SK-N-SH (cell line): ENCODE measurements around the gene SNAP29. TPM values are rescaled to one million over a fixed set of nuclear protein-coding genes. Genes with fewer than 3 reads are reported as not detected.

ENCODE experiments used
- CTCF ChIA-PET: fragments of 300-600, 350-600 bp; formaldehyde crosslinking; extraction: SDS; loops from one replicate; lab custom pipeline; 2021; lab: Yijun Ruan, JAX
- POLR2A ChIA-PET: fragments of 350-600 bp; sonication (Branson Sonifier 250); formaldehyde crosslinking; extraction: SDS; loops from one replicate; lab custom pipeline; 2020; ENCODE audit warnings: antibody characterized with exemption, inconsistent platforms; lab: Yijun Ruan, JAX
- DNase-seq: peaks from one replicate; pipeline ENCODE4 v3.0.0; 2012
- H2AFZ ChIP-seq: fragments of 200-600 bp; sonication (generic); 2 replicates; pipeline ENCODE4 v1.8.1; 2016; ENCODE audit warnings: antibody characterized with exemption, mild to moderate bottlenecking, low read depth
- H3F3A ChIP-seq: fragments of 200-600 bp; sonication (generic); replicated peaks from 2 replicates; pipeline ENCODE3; 2016; ENCODE audit warnings: antibody characterized with exemption, mild to moderate bottlenecking; ENCODE audit not compliant: insufficient read depth
- H3K27ac ChIP-seq, 2 experiments: fragments of 200-500 bp in 1 of 2; fragments of 200-600 bp in 1 of 2; sonication (Bioruptor generic) in 1 of 2; sonication (generic), shearing (Covaris generic) in 1 of 2; 2 replicates each; pipeline versions ENCODE4 v1.5.1 to v1.6.1; 2014 to 2016; ENCODE audit warnings: low read depth in 2 of 2, inconsistent platforms in 1 of 2, low read length in 1 of 2, mild to moderate bottlenecking in 1 of 2, mixed read lengths in 1 of 2
- H3K27me3 ChIP-seq: fragments of 200-600 bp; sonication (generic), shearing (Covaris generic); 2 replicates; pipeline ENCODE4 v1.6.1; 2016; ENCODE audit warnings: mixed run types; ENCODE audit not compliant: insufficient read depth
- H3K36me3 ChIP-seq, 2 experiments: fragments of 200-500 bp in 1 of 2; fragments of 200-600 bp in 1 of 2; sonication (Bioruptor generic) in 1 of 2; sonication (generic) in 1 of 2; replicated peaks in 1 of 2; 2 replicates each; pipeline versions ENCODE3 to v1.5.1; 2014 to 2016; ENCODE audit warnings: low read length in 1 of 2, mild to moderate bottlenecking in 1 of 2; ENCODE audit not compliant: insufficient read depth in 2 of 2, control insufficient read depth in 1 of 2
- H3K4me1 ChIP-seq, 2 experiments: fragments of 200-500 bp in 1 of 2; fragments of 200-600 bp in 1 of 2; sonication (Bioruptor generic) in 1 of 2; sonication (generic), shearing (Covaris generic) in 1 of 2; 2 replicates each; pipeline versions ENCODE4 v1.5.1 to v1.6.1; 2014 to 2016; ENCODE audit warnings: low read depth in 1 of 2, low read length in 1 of 2, mixed run types in 1 of 2; ENCODE audit not compliant: insufficient read depth in 2 of 2, control insufficient read depth in 1 of 2
- H3K4me2 ChIP-seq: fragments of 200-600 bp; sonication (generic), shearing (Covaris generic); 2 replicates; pipeline ENCODE4 v1.6.1; 2017; ENCODE audit warnings: mixed run types
- H3K4me3 ChIP-seq, 2 experiments: fragments of 200-500 bp in 1 of 2; fragments of 200-600 bp in 1 of 2; sonication (Bioruptor generic) in 1 of 2; sonication (generic), shearing (Covaris generic) in 1 of 2; 2 replicates each; pipeline versions ENCODE4 v1.5.1 to v1.8.1; 2014 to 2016; ENCODE audit warnings: low read depth in 2 of 2, inconsistent platforms in 1 of 2, low read length in 1 of 2, mild to moderate bottlenecking in 1 of 2, mixed read lengths in 1 of 2, moderate library complexity in 1 of 2
- H3K79me2 ChIP-seq: fragments of 200-600 bp; sonication (generic); 2 replicates; pipeline ENCODE4 v1.8.1; 2017; ENCODE audit warnings: mild to moderate bottlenecking; ENCODE audit not compliant: insufficient read depth
- H3K9ac ChIP-seq: fragments of 200-600 bp; sonication (generic); 2 replicates; pipeline ENCODE4 v1.6.1; 2017; ENCODE audit warnings: mixed run types
- H3K9me2 ChIP-seq: fragments of 200-600 bp; sonication (generic); 2 replicates; pipeline ENCODE4 v1.6.1; 2017; ENCODE audit warnings: mixed run types
- H3K9me3 ChIP-seq: fragments of 200-600 bp; sonication (generic); 2 replicates; pipeline ENCODE4 v1.6.1; 2017; ENCODE audit warnings: mixed run types, mild to moderate bottlenecking, moderate library complexity
- H4K20me1 ChIP-seq: fragments of 200-600 bp; sonication (generic); 2 replicates; pipeline ENCODE4 v1.6.1; 2017; ENCODE audit warnings: mild to moderate bottlenecking, mixed run types; ENCODE audit not compliant: insufficient read depth
- CHD2 ChIP-seq: fragments of 150-350 bp; IDR thresholded peaks from 2 replicates; pipeline ENCODE4 v1.6.1; 2018; ENCODE audit warnings: low read length; ENCODE audit not compliant: partially characterized antibody
- ELF1 ChIP-seq: IDR thresholded peaks from 2 replicates; pipeline ENCODE4 v1.4.0; 2012
- FOXM1 ChIP-seq: IDR thresholded peaks from 2 replicates; pipeline ENCODE4 v1.4.0; 2012; ENCODE audit warnings: low read depth, mild to moderate bottlenecking
- GATA2 ChIP-seq: sonication (generic); formaldehyde crosslinking; IDR thresholded peaks from 2 replicates; pipeline ENCODE4 v1.5.0; 2020; ENCODE audit warnings: mild to moderate bottlenecking, missing genetic modification reagents
- JUND ChIP-seq: IDR thresholded peaks from 2 replicates; pipeline ENCODE4 v1.4.0; 2012
- NFIC ChIP-seq: IDR thresholded peaks from 2 replicates; pipeline ENCODE4 v1.4.0; 2012; ENCODE audit warnings: borderline replicate concordance
- RCOR1 ChIP-seq: fragments of 150-350 bp; IDR thresholded peaks from 2 replicates; pipeline ENCODE4 v1.6.1; 2017; ENCODE audit warnings: antibody characterized with exemption, low read length
- RXRA ChIP-seq: IDR thresholded peaks from 2 replicates; pipeline ENCODE4 v1.4.0; 2012; ENCODE audit warnings: low read depth, mild to moderate bottlenecking, borderline replicate concordance
- SIN3A ChIP-seq: IDR thresholded peaks from 2 replicates; pipeline ENCODE4 v1.6.1; 2012; ENCODE audit warnings: low read depth, mild to moderate bottlenecking, low read length, moderate library complexity, borderline replicate concordance
- SMC3 ChIP-seq: IDR thresholded peaks from 2 replicates; pipeline ENCODE4 v1.6.1; 2012; ENCODE audit warnings: low read depth, low read length, improper control_type of control experiment
- WGBS: methylation state at CpG from one replicate; pipeline ENCODE4 v1.1.6; 2017; ENCODE audit warnings: low lambda C conversion rate; 5-methylcytosine and 5-hydroxymethylcytosine counted together
- polyA plus RNA-seq, 3 experiments: library from polyadenylated mRNA; depleted of rRNA; stranded (reverse); fragments of >200 nt; gene quantifications; 2 replicates each; pipeline ENCODE4 v1.2.3, GENCODE V29; 2012
- TF ChIP-seq, protein P1 (sequence below): IDR thresholded peaks from 2 replicates; pipeline ENCODE4 v1.6.1; 2012; ENCODE audit warnings: mild to moderate bottlenecking, low read depth, low read length, moderate library complexity

The SNAP29 gene
- polyA plus RNA-seq, 1 of the 3 experiments (the other 2 are of a cell fraction): 37.3 TPM

- Histone ChIP-seq H3K4me3 (no peak overlapping the region), H2AFZ (no peak overlapping the region), H3K79me2 (no peaks in the 10 kb centered on the region), H3K4me2 (no peak overlapping the region), H4K20me1 (no peaks in the 10 kb centered on the region), H3K27ac (no peak overlapping the region), H3F3A (peaks cover 4% of the 10 kb centered on the region), H3K9me3 (no peaks in the 10 kb centered on the region), H3K36me3 (peaks cover 22 to 33% of the 10 kb centered on the region in 2 experiments), H3K27me3 (no peaks in the 10 kb centered on the region), H3K9me2 (no peaks in the 10 kb centered on the region), H3K9ac (no peak overlapping the region), H3K4me1 (peaks cover 0 to 17% of the 10 kb centered on the region in 2 experiments; a peak in 1 of 4 replicates)
- POLR2A ChIA-PET: no interaction called here
- CTCF ChIA-PET: interaction anchor here (1.4 kb wide), 1 partner anchor 76 kb away, joined by 4 read pairs; no protein-coding TSS in a partner anchor
- WGBS: 93% methylated on average over 6 of the region's 6 CpGs
- DNase-seq: no peak
- TF ChIP-seq, protein P1, sequence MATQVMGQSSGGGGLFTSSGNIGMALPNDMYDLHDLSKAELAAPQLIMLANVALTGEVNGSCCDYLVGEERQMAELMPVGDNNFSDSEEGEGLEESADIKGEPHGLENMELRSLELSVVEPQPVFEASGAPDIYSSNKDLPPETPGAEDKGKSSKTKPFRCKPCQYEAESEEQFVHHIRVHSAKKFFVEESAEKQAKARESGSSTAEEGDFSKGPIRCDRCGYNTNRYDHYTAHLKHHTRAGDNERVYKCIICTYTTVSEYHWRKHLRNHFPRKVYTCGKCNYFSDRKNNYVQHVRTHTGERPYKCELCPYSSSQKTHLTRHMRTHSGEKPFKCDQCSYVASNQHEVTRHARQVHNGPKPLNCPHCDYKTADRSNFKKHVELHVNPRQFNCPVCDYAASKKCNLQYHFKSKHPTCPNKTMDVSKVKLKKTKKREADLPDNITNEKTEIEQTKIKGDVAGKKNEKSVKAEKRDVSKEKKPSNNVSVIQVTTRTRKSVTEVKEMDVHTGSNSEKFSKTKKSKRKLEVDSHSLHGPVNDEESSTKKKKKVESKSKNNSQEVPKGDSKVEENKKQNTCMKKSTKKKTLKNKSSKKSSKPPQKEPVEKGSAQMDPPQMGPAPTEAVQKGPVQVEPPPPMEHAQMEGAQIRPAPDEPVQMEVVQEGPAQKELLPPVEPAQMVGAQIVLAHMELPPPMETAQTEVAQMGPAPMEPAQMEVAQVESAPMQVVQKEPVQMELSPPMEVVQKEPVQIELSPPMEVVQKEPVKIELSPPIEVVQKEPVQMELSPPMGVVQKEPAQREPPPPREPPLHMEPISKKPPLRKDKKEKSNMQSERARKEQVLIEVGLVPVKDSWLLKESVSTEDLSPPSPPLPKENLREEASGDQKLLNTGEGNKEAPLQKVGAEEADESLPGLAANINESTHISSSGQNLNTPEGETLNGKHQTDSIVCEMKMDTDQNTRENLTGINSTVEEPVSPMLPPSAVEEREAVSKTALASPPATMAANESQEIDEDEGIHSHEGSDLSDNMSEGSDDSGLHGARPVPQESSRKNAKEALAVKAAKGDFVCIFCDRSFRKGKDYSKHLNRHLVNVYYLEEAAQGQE: no peak
- no peak for TF ChIP-seq RCOR1
- no peak for TF ChIP-seq ELF1
- TF ChIP-seq FOXM1: no peak
- TF ChIP-seq CHD2: no peak
- TF ChIP-seq JUND: no peak
- TF ChIP-seq SMC3: no peak
- no peak for TF ChIP-seq NFIC
- TF ChIP-seq SIN3A: no peak
- TF ChIP-seq RXRA: no peak
These were observed 49.1 kb upstream of the SNAP29 start for GRCh38 chr22:20809538-20810185.

- Histone ChIP-seq H3K27ac (no peak overlapping the region), H3K27me3 (no peaks in the 10 kb centered on the region), H4K20me1 (no peaks in the 10 kb centered on the region), H3K4me2 (no peak overlapping the region), H3K36me3 (peaks cover 16 to 39% of the 10 kb centered on the region in 2 experiments), H2AFZ (no peak overlapping the region), H3K9me3 (no peaks in the 10 kb centered on the region), H3F3A (peaks cover 4% of the 10 kb centered on the region), H3K4me3 (no peak overlapping the region)
- 91% methylated on average over 9 of the region's 9 CpGs for WGBS
- POLR2A ChIA-PET: no interaction called here
- no peak for DNase-seq
- CTCF ChIA-PET: no interaction called here
- no peak for TF ChIP-seq GATA2 (CRISPR knock-in tag)
- TF ChIP-seq, all 33 proteins: peak for 0
- Histone ChIP-seq H3K4me1 (peaks cover 0 to 17% of the 10 kb centered on the region in 2 experiments; a peak in 1 of 4 replicates), H3K9ac (no peak overlapping the region), H3K9me2 (no peaks in the 10 kb centered on the region), H3K79me2 (no peaks in the 10 kb centered on the region)
These were observed 48.2 kb upstream of the SNAP29 start for GRCh38 chr22:20810645-20811044.
